A673 (cell line): ENCODE results near the gene B4GALNT3.

ENCODE experiments used
- CTCF ChIP-seq: fragments of 300-800, 200-600 bp; sonication (generic); conservative IDR thresholded peaks from 2 replicates; pipeline ENCODE4 v1.5.1; 2017; ENCODE audit warnings: low read depth, mild to moderate bottlenecking, antibody characterized with exemption, low read length, moderate library complexity, mixed read lengths
- EZH2 ChIP-seq: fragments of 200-600 bp; sonication (generic); IDR thresholded peaks from 2 replicates; pipeline ENCODE4 v1.6.1; 2017; ENCODE audit warnings: borderline replicate concordance, low read depth, mild to moderate bottlenecking, mixed read lengths, antibody characterized with exemption, low read length; ENCODE audit not compliant: poor library complexity, severe bottlenecking

DNA sequence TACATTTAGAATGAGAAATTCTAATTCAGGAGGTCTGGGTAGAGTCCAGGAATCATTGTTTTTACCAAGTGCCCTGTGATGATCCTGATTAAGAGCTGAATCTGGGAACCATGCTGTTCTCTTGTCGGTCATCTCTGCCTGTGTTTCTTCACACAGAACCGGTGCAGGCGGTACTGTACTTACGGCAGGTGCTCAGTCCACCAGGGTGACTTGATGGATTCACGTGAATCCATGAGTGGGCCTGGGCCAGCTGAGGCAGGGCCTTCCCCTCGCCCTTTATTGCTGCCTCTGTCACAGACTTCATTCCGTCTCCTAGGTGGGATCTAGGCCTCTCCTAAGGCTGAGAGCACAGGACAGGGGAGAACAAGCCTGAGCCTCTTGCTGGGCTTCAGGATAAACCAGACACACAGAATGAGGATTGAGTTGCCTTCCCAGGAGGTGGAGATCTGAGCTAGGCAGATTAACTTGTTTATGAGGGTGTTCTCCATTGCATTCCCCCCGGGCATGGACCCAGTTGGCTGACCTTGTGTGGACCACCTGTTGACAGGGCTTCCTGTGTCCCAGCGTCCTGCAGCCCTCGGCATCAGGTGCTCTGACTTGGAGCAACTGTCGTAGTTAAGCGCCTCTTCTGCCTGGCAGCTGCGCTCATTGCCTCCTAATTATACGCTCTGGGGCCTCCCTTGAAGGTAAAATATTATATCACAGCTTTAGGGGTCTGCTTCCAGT is 42.1 kb downstream of the B4GALNT3 start:
- no peak for TF ChIP-seq CTCF
- TF ChIP-seq EZH2 = no peak
